Naive thymus-derived CD8-positive, alpha-beta T cell (primary cell): Measurements from ENCODE around the gene HDAC4. TPM values are rescaled to one million over a fixed set of nuclear protein-coding genes. Genes with fewer than 3 reads are reported as not detected.
A peak's percentile ranks its signal among the peaks of the same experiment; 100 is the strongest.

Experiments
- ATAC-seq, 2 donors: fragments of 150-1000 bp; cut with Tn5 transposase in 1 of 2; sonication (Bioruptor Pico), chemical (Tn5 transposase) in 1 of 2; 1 replicate in 1 of 2; 2 replicates in 1 of 2; pipeline ENCODE4 v1.10.0; 2021; ENCODE audit warnings: mild to moderate bottlenecking in 2 of 2, moderate library complexity in 2 of 2
- POLR2A ChIA-PET: fragments of 350-600 bp; sonication (Branson Sonifier 250); formaldehyde crosslinking; loops from one replicate; lab custom pipeline; 2021; ENCODE audit warnings: antibody characterized with exemption; lab: Charles Lee
- DNase-seq, 10 donors: peaks; one replicate each; pipeline versions ENCODE4 v3.0.0 to v3.0.0-alpha.2; 2020 to 2022
- H3K27ac Mint-ChIP-seq, 10 donors: one replicate each; pipeline ENCODE4 v1.8.0; 2020 to 2022; ENCODE audit warnings: mild to moderate bottlenecking in 10 of 10, mixed read lengths in 10 of 10, moderate library complexity in 4 of 10, inconsistent platforms in 1 of 10
- H3K27me3 Mint-ChIP-seq, 5 donors: one replicate each; pipeline ENCODE4 v1.8.0; 2021 to 2022; ENCODE audit warnings: mixed read lengths in 5 of 5
- H3K36me3 Mint-ChIP-seq, 3 donors: one replicate each; pipeline ENCODE4 v1.8.0; 2020 to 2022; ENCODE audit warnings: mixed read lengths in 3 of 3, mild to moderate bottlenecking in 2 of 3, inconsistent platforms in 1 of 3
- H3K4me1 Mint-ChIP-seq, 4 donors: one replicate each; pipeline ENCODE4 v1.8.0; 2021 to 2022; ENCODE audit warnings: mixed read lengths in 4 of 4
- H3K4me3 Mint-ChIP-seq, 10 donors: one replicate each; pipeline ENCODE4 v1.8.0; 2020 to 2022; ENCODE audit warnings: mild to moderate bottlenecking in 10 of 10, mixed read lengths in 10 of 10, moderate library complexity in 6 of 10, inconsistent platforms in 1 of 10
- H3K9me3 Mint-ChIP-seq, 9 donors: one replicate each; pipeline ENCODE4 v1.8.0; 2020 to 2022; ENCODE audit warnings: mixed read lengths in 9 of 9, mild to moderate bottlenecking in 3 of 9, inconsistent platforms in 1 of 9, moderate library complexity in 1 of 9
- polyA plus RNA-seq, 3 donors: library from polyadenylated mRNA; unstranded; fragments of 300-500 nt; fragmentation: Illumina TruSeq; gene quantifications; one replicate each; pipeline ENCODE4 v1.2.3, GENCODE V29; 2021
- total RNA-seq, 8 experiments: library from RNA in 2 of 8; stranded (reverse) in 2 of 8; gene quantifications; one replicate each; pipeline ENCODE4 v1.2.3 and lab custom pipeline; 2021 to 2026

The HDAC4 gene
- total and polyA plus RNA-seq, 5 experiments from 2014 or later, result 2.8 to 37.3 (median 10.1) TPM

DNA sequence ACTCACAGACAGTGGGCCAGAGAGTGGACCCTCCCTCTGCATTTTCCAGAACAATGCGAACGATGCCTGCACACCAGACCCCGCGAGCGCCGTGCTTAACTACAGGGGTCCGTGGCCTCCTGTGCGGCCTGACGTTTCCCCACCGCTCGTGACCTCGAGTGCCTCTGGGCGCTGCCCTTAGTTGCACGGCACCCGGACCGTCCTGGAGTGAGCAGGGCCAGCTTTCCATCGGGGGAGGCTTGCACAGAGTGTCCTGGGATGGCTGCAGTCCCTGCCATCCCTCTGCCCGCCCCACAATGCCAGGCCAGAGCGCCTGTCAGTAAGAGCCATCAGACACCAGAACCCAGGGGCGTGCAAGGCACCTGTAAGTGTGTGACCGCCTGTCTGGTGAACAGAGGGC lies 335.9 kb downstream of the HDAC4 start:
- ATAC-seq (no peak), DNase-seq (no peak)
- Mint-ChIP-seq H3K4me3 (no peak overlapping the region), H3K4me1 (peaks cover 0 to 6% (median 1%) of the 10 kb centered on the region in 4 donors), H3K36me3 (peaks cover 0 to 34% (median 15%) of the 10 kb centered on the region in 3 donors), H3K27me3 (no peaks in the 10 kb centered on the region), H3K9me3 (no peaks in the 10 kb centered on the region), H3K27ac (peak overlapping the region in 1 of 10 donors; percentile 24)
- POLR2A ChIA-PET, result no interaction called here

DNA sequence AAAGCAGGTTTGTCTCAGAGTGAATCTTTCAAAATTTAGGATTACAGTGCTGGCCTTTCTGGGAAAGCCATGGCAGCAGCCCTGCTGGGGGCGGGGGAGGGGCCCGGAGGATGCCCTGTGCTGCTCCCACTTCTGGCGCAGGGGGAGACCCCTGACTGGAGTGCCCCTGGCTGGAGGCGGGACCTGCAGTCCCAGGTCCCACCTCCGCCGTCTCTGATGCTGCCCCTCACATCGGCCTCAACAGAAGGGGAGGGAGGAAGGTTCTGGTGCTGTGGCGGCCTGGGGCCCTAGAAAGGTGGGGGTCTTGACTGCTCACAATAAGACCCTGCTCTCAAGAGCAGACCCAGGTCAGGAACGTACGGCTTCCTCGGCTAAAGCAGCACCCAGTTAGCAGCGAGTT lies 336.6 kb downstream of the HDAC4 start:
- Mint-ChIP-seq H3K9me3 (peaks cover 0 to 1% (median 0%) of the 10 kb centered on the region in 9 donors), H3K36me3 (peaks cover 0 to 33% (median 15%) of the 10 kb centered on the region in 3 donors), H3K4me1 (peaks cover 0 to 7% (median 1%) of the 10 kb centered on the region in 4 donors), H3K27ac (no peak overlapping the region), H3K4me3 (no peak overlapping the region), H3K27me3 (no peaks in the 10 kb centered on the region)
- ATAC-seq (no peak), DNase-seq (no peak)
- POLR2A ChIA-PET, result no interaction called here

DNA sequence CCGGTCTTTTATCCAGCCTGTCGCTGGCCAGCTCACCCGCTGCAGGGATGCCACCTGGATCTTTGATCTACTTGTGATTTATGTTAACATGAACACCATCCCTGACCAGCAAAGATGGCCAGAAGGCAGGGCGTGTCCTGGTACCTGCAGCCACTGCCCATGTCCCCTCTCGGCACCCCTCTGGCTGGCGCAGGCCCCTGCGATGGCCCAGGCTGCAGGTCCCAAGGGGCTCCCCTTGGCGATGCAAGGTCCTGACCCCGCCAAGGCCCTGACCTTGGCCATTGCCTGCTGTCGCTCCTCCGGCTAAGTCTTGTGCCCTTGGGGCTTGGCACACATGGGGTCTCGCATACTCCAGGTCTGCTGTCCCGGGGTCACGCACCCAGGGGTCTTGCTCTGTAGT lies 338.1 kb downstream of the HDAC4 start:
- Mint-ChIP-seq H3K4me1 (peaks cover 0 to 8% (median 1%) of the 10 kb centered on the region in 4 donors), H3K4me3 (no peak overlapping the region), H3K27me3 (no peaks in the 10 kb centered on the region), H3K36me3 (peaks cover 0 to 30% (median 12%) of the 10 kb centered on the region in 3 donors), H3K9me3 (peaks cover 0 to 2% (median 0%) of the 10 kb centered on the region in 9 donors), H3K27ac (peak overlapping the region in 1 of 10 donors; percentile 13)
- no peak for ATAC-seq
- POLR2A ChIA-PET, result no interaction called here
- no peak for DNase-seq

DNA sequence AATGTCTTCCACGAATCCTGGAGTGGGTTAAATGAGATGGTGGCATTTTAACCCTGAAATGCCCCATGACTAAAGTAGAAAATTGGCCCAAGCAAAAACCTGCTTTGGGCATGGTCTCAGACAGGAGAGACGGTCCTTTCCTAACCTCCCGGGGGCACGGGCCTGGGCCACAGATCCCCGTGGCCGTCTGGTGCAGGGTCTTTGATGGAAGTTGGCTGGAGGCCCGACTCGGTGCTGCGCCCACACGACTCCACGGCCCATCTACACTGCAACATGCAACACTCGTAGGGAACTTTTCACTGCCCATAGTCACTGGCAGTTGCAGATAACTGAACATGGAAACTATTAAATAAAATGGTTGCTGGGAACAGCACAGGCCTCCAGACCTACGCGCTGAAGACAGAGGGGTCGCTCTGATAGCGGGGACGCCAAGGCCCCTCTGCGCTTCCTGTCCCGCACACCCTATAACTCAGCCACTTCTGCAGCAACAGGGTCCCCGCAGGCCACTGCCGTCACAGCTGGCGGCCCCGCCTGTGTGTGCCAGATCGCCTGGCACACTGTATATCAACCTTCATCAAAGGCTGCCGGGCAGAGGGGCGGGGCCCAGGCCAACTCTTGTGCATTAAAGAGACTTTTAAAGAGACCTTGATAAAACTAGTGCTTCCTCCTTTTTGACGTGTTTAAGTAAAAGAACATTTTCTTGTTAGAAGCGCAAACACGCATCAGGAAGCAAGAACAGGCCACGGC lies 338.8 kb downstream of the HDAC4 start:
- peaks cover 0 to 8% (median 1%) of the 10 kb centered on the region in 4 donors for H3K4me1 Mint-ChIP-seq
- H3K4me3 Mint-ChIP-seq, result no peak overlapping the region
- peaks cover 0 to 27% (median 10%) of the 10 kb centered on the region in 3 donors for H3K36me3 Mint-ChIP-seq
- DNase-seq, result no peak
- no peak for ATAC-seq
- POLR2A ChIA-PET, result no interaction called here
- H3K27ac Mint-ChIP-seq, result no peak overlapping the region
- peaks cover 0 to 2% (median 0%) of the 10 kb centered on the region in 9 donors for H3K9me3 Mint-ChIP-seq
- H3K27me3 Mint-ChIP-seq, result no peaks in the 10 kb centered on the region

DNA sequence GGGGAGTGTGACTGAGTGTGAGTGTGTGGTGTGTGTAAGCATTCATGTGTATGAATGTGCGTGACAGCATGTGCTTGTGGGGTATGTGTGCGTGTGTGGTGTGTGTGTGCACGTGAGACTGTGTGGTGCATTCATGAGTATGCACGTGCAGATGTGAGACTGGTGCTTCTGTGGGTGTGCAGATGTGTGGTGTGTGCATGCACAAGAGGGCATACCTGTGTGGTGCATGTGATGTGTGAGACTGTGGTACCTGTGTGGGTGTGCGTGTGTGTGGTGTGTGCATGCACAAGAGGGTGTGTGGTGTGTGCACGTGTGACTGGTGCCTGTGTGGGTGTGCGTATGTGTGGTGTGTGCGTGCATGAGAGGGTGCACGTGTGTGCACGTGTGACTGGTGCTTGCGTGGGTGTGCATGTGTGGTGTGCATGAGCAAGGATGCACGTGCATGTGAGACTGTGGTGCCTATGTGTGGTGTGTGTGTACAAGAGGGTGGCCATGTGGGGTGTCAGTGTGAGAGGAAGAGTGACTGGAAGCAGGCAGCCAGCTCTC lies 339.6 kb downstream of the HDAC4 start:
- H3K27ac Mint-ChIP-seq, result peak overlapping the region in 3 of 10 donors; percentile 6 to 66 (median 10)

DNA sequence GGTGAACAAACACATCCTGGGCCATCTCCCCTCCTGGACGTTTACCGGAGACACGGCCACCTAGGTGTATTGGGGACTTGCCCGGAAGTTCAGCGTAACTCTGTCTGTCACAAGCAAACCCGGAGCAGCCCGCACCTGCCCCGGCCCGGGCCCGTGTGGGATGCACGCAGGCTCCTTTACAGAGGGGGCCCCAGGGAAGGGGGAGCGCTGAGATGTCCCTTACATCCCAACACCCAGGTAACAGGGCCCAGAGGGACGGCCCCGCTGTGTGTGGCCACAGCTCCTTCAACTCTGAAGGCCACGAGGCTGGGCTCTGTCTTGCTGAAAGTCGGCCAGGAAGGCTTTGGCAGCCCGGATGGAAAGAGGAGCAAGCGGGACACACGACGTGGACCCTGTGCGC lies 340.1 kb downstream of the HDAC4 start:
- Mint-ChIP-seq H3K9me3 (peaks cover 0 to 2% (median 0%) of the 10 kb centered on the region in 9 donors), H3K27ac (no peak overlapping the region), H3K4me3 (no peak overlapping the region), H3K36me3 (peaks cover 0 to 16% (median 11%) of the 10 kb centered on the region in 3 donors), H3K4me1 (peaks cover 0 to 8% (median 1%) of the 10 kb centered on the region in 4 donors), H3K27me3 (no peaks in the 10 kb centered on the region)
- DNase-seq, result no peak
- POLR2A ChIA-PET, result no interaction called here
- ATAC-seq, result no peak

More for the DNA sequence above, 339.6 kb downstream of the HDAC4 start:
- ATAC-seq (no peak), DNase-seq (no peak)
- H3K9me3 Mint-ChIP-seq, result peaks cover 0 to 2% (median 0%) of the 10 kb centered on the region in 9 donors
- POLR2A ChIA-PET, result no interaction called here
- H3K4me1 Mint-ChIP-seq, result peaks cover 0 to 8% (median 1%) of the 10 kb centered on the region in 4 donors
- peaks cover 0 to 20% (median 10%) of the 10 kb centered on the region in 3 donors for H3K36me3 Mint-ChIP-seq
- H3K4me3 Mint-ChIP-seq, result no peak overlapping the region
- H3K27me3 Mint-ChIP-seq, result no peaks in the 10 kb centered on the region

DNA sequence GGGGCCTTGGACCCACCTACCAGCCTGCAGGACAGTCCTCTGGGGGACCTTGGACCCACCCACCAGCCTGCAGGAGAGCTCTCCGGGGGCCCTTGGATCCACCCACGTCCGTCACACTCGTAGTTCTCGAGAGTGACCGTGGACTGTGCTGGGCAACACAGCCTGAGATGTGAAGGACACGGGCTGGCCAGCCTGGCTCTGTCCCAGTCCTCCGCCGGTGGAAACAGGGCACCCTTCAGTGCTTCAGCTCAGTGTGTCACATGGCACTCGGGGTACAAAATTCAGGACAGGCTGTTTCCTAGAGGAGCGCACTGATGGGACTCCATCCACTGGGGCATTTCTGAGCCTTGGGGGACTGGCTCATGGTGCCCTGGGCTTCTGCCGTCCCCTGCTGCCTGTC lies 341.0 kb downstream of the HDAC4 start:
- H3K9me3 Mint-ChIP-seq, result peaks cover 0 to 4% (median 0%) of the 10 kb centered on the region in 9 donors

DNA sequence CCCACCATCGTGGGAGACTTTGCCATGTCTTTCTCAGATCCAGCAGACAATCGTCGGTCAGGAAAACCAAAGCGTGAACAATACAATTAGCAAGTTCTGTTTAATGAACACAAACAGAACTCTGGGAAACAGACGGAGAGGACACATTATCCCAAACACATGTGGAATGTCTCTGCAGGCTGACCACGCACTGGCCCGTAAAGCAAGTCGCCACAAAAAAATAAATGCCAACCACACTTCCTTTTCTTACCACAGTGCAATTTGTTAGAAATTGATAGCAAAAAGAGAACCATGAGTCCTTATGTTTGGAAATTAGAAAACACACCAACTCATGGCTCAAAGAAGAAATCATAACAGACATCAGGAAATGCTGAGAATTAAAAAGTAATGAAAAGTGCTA lies 342.1 kb downstream of the HDAC4 start:
- DNase-seq (no peak), ATAC-seq (no peak)
- H3K27me3 Mint-ChIP-seq, result no peaks in the 10 kb centered on the region
- peaks cover 0 to 8% (median 1%) of the 10 kb centered on the region in 4 donors for H3K4me1 Mint-ChIP-seq
- H3K27ac Mint-ChIP-seq, result no peak overlapping the region
- H3K9me3 Mint-ChIP-seq, result peaks cover 0 to 4% (median 0%) of the 10 kb centered on the region in 9 donors
- peaks cover 0 to 25% (median 23%) of the 10 kb centered on the region in 3 donors for H3K36me3 Mint-ChIP-seq
- POLR2A ChIA-PET, result no interaction called here
- H3K4me3 Mint-ChIP-seq, result no peak overlapping the region

More for the DNA sequence above, 341.0 kb downstream of the HDAC4 start:
- H3K4me1 Mint-ChIP-seq, result peaks cover 0 to 8% (median 1%) of the 10 kb centered on the region in 4 donors
- POLR2A ChIA-PET, result no interaction called here
- DNase-seq (no peak), ATAC-seq (no peak)
- H3K27me3 Mint-ChIP-seq, result no peaks in the 10 kb centered on the region
- no peak overlapping the region for H3K4me3 Mint-ChIP-seq
- peaks cover 0 to 19% (median 19%) of the 10 kb centered on the region in 3 donors for H3K36me3 Mint-ChIP-seq
- H3K27ac Mint-ChIP-seq, result peak overlapping the region in 1 of 10 donors; percentile 37

DNA sequence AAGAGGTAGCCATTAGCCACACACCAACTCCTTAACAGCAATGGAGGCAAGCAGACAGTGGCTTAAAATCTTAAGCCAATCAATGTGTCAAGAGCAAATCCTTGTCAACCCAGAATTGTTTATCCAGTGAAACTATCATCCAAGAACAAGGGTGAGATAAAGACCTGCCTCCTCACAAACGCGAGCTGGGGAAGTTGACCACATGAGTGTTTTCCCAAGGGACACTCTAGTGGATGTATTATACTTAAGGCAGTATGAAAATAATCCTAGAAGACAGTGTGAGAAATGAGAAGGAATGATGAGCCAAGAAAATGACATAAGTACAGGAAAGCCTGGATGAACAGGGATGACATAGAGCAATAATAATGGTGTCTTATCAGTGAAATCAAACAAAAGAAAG lies 343.3 kb downstream of the HDAC4 start:
- Mint-ChIP-seq H3K9me3 (peaks cover 0 to 4% (median 0%) of the 10 kb centered on the region in 9 donors), H3K27ac (no peak overlapping the region), H3K4me1 (peaks cover 0 to 10% (median 1%) of the 10 kb centered on the region in 4 donors), H3K27me3 (no peaks in the 10 kb centered on the region), H3K4me3 (no peak overlapping the region), H3K36me3 (peaks cover 0 to 35% (median 34%) of the 10 kb centered on the region in 3 donors)
- DNase-seq (no peak), ATAC-seq (no peak)
- POLR2A ChIA-PET, result no interaction called here

DNA sequence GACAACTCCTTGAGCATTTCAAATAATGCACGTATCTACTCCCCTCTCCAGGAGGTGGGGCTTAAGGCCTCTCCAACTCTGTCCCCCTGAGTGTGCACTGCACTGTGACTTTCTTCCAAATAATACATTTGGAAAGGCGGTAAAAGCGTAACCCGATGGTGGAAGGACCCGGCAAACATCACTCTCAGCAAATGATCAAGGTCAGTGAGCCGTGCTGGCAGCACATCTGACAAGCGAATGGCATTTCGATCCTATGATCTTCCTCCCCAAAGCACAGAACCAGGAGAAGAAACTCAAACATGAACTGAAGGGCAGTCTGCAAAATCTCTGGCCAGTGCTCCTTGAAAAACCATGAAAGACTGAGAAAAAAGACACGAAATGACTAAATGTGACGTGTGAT lies 344.2 kb downstream of the HDAC4 start:
- H3K4me3 Mint-ChIP-seq, result no peak overlapping the region
- H3K4me1 Mint-ChIP-seq, result peaks cover 0 to 10% (median 1%) of the 10 kb centered on the region in 4 donors
- H3K27me3 Mint-ChIP-seq, result no peaks in the 10 kb centered on the region
- no peak for DNase-seq
- H3K9me3 Mint-ChIP-seq, result peaks cover 0 to 4% (median 0%) of the 10 kb centered on the region in 9 donors
- peaks cover 0 to 43% (median 34%) of the 10 kb centered on the region in 3 donors for H3K36me3 Mint-ChIP-seq
- ATAC-seq, result no peak
- POLR2A ChIA-PET, result no interaction called here
- no peak overlapping the region for H3K27ac Mint-ChIP-seq

DNA sequence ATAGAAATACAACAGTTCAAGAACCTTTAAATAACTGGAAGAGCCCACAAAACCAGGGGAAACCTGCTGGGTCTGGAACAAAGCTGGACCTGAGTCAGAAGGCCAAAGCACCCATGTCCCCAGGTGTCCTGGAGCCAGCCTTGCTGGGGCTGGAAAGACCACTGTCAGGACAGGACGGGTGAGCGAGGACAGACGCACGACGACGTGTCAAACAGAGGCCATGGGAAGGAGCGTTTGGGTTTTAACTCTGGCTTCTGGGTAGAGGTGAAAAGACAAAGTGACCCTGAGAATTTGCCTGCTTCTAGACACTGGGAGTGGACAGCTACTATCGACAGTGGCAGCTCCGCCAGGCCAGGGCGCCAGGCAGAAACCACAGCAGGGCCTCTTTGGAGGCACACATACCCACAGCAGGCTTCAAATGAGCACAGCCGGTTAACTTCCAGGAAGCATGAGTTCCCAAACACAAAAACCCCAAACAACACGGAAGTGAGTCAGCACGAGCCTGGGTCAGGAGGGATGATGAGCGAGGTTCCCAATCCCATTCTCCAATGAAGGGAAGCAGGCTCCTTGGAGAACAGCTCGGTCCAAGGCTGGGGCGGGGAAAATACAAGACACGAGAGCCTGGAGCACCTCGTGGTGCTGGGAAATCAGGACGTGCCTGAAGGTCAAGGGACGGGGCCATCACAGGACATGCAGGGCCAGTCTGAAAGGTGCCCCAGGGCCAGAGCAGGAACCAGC lies 344.9 kb downstream of the HDAC4 start:
- Mint-ChIP-seq H3K4me1 (peaks cover 0 to 5% (median 1%) of the 10 kb centered on the region in 4 donors), H3K27ac (peak overlapping the region in 1 of 10 donors; percentile 43), H3K9me3 (peaks cover 0 to 4% (median 0%) of the 10 kb centered on the region in 9 donors), H3K27me3 (no peaks in the 10 kb centered on the region), H3K36me3 (peaks cover 0 to 41% (median 33%) of the 10 kb centered on the region in 3 donors), H3K4me3 (no peak overlapping the region)
- ATAC-seq (no peak), DNase-seq (peak in 1 of 10 donors; percentile 38)
- POLR2A ChIA-PET, result no interaction called here

DNA sequence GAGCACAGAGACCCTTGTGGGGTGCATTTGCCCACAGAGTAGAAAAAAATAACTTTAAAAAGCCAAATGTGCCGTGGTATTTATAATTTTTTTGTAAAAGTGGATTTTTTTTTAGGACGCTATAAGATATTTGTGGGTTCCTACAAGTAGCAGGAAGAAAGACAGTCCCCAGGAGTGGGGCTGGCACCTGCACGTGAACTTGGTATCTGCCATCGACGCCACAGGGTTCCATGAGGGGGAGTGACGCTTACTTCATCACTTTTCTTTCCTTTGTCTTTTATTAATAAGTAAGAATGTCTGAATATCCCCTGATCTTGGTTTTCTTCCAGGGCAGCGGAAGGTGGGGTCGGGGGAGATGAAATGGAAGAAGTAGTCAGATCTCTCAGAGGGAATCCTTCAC lies 345.9 kb downstream of the HDAC4 start:
- H3K36me3 Mint-ChIP-seq, result peaks cover 0 to 40% (median 33%) of the 10 kb centered on the region in 3 donors
- H3K9me3 Mint-ChIP-seq, result peaks cover 0 to 4% (median 0%) of the 10 kb centered on the region in 9 donors
- POLR2A ChIA-PET, result no interaction called here
- H3K4me1 Mint-ChIP-seq, result peaks cover 0 to 4% (median 0%) of the 10 kb centered on the region in 4 donors
- peak overlapping the region in 1 of 10 donors; percentile 68 for H3K27ac Mint-ChIP-seq
- no peak overlapping the region for H3K4me3 Mint-ChIP-seq
- ATAC-seq (no peak), DNase-seq (no peak)
- no peaks in the 10 kb centered on the region for H3K27me3 Mint-ChIP-seq
